ENCODE results near the gene LARP1.

- TF ChIP-seq CTCF (conservative IDR thresholded peaks at IDR 0.05) (no peak), ZFX (IDR thresholded peaks at IDR 0.05) (no peak)
Measured at GRCh38 chr5:154706416-154706815, 48.8 kb upstream of the LARP1 start.
